Retinal pigment epithelial cell (primary cell): Measurements from ENCODE around the gene FAM3C.
A peak's percentile ranks its signal among the peaks of the same experiment; 100 is the strongest.

Source experiments
- DNase-seq: peaks from one replicate; pipeline ENCODE4 v3.0.0-alpha.2; 2010; ENCODE audit warnings: low read depth
- H3K4me3 ChIP-seq: 2 replicates; pipeline ENCODE4 v1.5.1; 2011; ENCODE audit warnings: mild to moderate bottlenecking, low read length, control low read depth, moderate library complexity
- CTCF ChIP-seq: conservative IDR thresholded peaks from 2 replicates; pipeline ENCODE4 v1.5.1; 2011; ENCODE audit warnings: low read depth, low read length, control low read depth, inconsistent platforms

FAM3C gene

DNA sequence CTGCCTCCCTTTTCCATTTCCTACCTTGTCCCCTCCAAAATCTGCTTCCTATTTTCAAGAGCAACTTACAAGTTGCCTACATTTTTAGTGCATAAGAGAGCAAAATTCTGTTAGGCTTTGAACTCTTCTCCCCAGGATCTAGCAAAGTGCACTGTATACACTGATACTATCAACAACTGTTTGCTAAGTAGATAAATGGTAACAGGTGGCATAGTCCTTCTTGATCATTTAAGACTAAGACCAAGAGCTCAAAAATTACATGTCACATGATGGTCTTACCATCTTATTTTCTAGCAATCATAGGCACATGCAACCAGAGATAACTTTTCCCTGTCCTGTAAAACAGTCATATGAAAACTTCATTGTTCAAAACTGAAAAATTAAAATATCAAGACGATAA, 16.2 kb downstream of the FAM3C start:
- TF ChIP-seq CTCF, result no peak
- DNase-seq, result no peak
- H3K4me3 ChIP-seq, result no peak overlapping the region

DNA sequence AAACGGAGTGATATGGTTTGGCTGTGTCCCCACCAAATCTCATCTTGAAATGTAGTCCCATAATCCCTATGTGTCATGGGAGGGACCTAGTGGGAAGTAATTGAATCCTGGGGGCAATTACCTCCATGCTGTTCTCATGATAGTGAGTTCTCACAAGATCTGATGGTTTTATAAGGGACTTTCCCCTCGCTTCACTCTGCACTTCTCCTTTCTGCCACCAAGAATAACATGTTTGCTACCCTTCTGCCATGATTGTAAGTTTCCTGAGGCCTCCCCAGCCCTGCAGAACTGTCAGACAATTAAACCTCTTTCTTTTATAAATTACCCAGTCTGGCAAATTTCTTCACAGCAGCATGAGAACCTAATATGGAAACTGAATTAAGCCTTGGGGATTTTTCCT, 19.1 kb downstream of the FAM3C start:
- H3K4me3 ChIP-seq, result no peak overlapping the region
- no peak for DNase-seq
- no peak for TF ChIP-seq CTCF

- DNase-seq, result no peak
- no peak overlapping the region for H3K4me3 ChIP-seq
- TF ChIP-seq CTCF, result peak; percentile 23
These were observed 22.9 kb downstream of the FAM3C start for GRCh38 chr7:121373177-121373576.

DNA sequence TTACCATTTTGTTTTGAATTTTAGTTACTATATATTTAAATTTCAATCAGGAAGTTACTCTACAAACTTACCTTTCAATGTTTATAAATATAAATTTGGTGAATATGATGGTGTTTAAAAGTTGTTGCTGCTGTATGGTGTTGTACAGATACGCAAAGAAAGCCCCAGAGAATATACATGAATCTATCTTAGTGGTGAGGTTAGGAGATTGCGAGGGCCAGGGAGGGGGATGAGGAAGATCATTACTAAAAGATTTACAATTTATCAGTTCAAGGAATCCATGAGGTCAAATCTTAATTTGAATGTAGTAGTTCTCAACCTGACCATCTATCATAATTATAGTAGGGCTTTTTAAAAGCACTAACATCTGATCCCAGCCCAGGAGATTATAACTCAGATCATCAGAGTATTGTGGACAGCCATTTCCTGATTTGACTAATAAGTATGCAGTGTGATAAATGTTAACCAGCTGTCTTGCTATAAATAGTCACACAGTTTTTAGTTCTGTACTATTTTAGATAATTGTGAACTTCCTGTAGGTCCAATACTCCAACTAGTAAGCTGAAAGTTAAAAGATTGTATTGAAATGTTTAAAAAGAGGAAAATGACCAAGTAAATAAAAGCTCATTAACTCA, 23.6 kb downstream of the FAM3C start:
- DNase-seq, result no peak
- H3K4me3 ChIP-seq, result no peak overlapping the region
- TF ChIP-seq CTCF, result no peak

GRCh38 chr7:121371883-121372282, 24.2 kb downstream of the FAM3C start:
- no peak for TF ChIP-seq CTCF
- DNase-seq, result no peak
- H3K4me3 ChIP-seq, result no peak overlapping the region

- no peak overlapping the region for H3K4me3 ChIP-seq
- DNase-seq, result no peak
- no peak for TF ChIP-seq CTCF
These were observed 24.7 kb downstream of the FAM3C start for GRCh38 chr7:121371367-121371766.

GRCh38 chr7:121369462-121369861, 26.6 kb downstream of the FAM3C start:
- H3K4me3 ChIP-seq, result no peak overlapping the region
- no peak for TF ChIP-seq CTCF
- peak; percentile 58 for DNase-seq
